ENCODE results near the gene SEC14L1.
"Not testable (repeated sequence)": the region's sequence is repeated elsewhere in the genome, so short reads cannot be mapped to it uniquely, and the experiment has no call there.

The SEC14L1 gene

GRCh38 chr17:77254951-77255825, 114.4 kb downstream of the SEC14L1 start:
- DNase-seq (ENCODE audit: low read depth in 2 of 3, low spot score in 2 of 3): no peak

DNA sequence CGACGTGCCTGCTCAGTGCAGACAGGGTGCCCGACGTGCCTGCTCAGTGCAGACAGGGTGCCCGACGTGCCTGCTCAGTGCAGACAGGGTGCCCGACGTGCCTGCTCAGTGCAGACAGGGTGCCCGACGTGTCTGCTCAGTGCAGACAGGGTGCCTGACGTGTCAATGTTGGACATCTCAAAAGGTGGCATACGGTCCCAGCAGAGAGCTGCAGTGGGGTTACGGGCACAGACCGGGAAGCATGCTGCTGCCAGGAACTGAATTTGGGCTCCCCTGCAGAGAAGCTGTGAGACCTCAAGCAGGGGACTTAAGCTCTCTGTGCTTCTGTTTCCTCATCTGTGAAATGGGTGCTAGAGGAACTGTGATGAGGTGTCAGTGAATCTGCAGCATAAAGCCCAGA, 115.2 kb downstream of the SEC14L1 start:
- DNase-seq (ENCODE audit: low read depth in 2 of 3, low spot score in 2 of 3): not testable (repeated sequence)

- no peak for DNase-seq (ENCODE audit: low read depth in 2 of 3, low spot score in 2 of 3)
Measured at GRCh38 chr17:77256710-77257109, 115.9 kb downstream of the SEC14L1 start.

GRCh38 chr17:77257169-77257568, 116.4 kb downstream of the SEC14L1 start:
- no peak for DNase-seq (ENCODE audit: low read depth in 2 of 3, low spot score in 2 of 3)

DNA sequence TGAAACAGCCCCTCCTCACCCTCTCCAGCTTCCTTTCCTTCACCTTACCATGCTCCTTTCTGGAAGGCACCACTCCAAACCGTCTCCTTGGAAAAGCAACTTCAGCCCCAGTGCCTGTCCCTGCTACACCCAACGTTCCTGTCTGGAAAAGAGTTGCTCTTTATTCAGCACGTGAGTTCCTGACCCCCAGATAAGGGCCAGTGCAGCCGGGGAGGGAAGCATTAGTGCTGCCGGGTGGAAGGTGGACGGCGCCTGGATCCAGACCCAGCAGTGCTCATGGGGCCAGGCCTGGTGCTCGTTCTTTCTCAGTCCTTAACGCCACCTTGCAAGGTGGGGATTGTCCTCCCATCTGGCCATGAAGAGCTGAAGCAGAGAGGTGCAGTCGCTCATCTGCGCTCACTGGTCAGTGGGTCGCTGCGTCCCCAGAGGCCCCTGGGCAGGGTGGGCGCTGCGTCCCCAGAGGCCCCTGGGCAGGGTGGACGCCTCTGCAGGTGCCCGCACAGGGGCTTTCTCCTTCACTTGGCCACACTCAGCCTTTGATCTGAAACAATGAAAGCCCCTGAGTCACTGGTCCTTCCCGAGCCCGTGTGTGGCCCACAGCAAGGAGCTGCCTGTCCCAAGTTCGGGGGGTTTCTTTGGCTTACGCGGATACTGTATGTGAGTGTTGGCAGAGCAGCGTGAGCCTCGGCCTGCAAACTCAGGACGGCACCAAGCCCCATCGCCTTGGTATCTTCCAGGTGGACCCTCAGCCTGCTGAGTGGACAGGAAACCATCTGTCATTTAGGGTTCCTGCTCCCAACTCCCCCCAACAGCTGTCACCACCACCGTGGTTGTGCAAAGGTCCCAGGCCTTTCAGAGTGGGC, 117.1 kb downstream of the SEC14L1 start:
- no peak for DNase-seq (ENCODE audit: low read depth in 2 of 3, low spot score in 2 of 3)

- DNase-seq (ENCODE audit: low read depth in 2 of 3, low spot score in 2 of 3): no peak
Measured at GRCh38 chr17:77258638-77259037, 117.9 kb downstream of the SEC14L1 start.

DNA sequence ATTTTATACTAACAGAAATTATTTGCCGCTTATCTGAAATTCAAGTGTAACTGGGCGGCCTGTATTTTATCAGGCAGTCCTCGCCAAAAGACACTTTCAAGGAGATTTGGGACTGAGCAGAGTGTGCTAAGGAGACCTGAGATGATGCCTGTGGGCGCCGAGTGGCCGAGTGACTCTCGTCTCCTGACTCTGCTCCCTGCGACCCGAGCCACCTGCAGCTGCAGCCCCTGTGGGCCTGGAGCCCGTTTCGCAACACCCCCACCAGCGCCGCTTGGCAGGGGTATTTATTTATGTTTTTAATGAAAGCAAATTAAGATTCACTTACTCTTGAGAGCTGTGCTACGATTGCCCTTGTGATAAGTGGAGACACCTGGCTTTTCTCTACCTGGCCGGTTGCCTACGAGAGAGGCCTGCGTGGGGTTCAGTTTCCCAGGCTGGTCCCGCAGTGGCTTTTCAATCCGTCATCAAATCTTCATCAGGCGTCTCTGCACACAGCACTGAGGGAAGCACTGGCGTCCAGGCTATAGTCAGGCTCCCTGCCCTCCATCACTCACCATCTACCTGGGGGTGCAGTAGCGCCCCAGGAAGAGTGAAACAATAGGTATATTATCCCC, 124.0 kb downstream of the SEC14L1 start:
- no peak for DNase-seq (ENCODE audit: low read depth in 2 of 3, low spot score in 2 of 3)

GRCh38 chr17:77266213-77266612, 125.4 kb downstream of the SEC14L1 start:
- DNase-seq (ENCODE audit: low read depth in 2 of 3, low spot score in 2 of 3): no peak
